Choroid plexus epithelial cell (primary cell): ENCODE data around the gene GAB4.

Experiments used
- DNase-seq: peaks from one replicate; pipeline ENCODE4 v3.0.0-alpha.2; 2010; ENCODE audit warnings: low read depth
- H3K4me3 ChIP-seq: 2 replicates; pipeline ENCODE4 v1.5.1; 2011; ENCODE audit warnings: low read depth, mild to moderate bottlenecking, control low read depth, low read length, moderate library complexity
- TF ChIP-seq, protein P1 (sequence below): conservative IDR thresholded peaks from 2 replicates; pipeline ENCODE4 v1.5.1; 2011; ENCODE audit warnings: low read depth, mild to moderate bottlenecking, control low read depth, inconsistent platforms, low read length, moderate library complexity

Gene GAB4

GRCh38 chr22:16960220-16960883 is 47.7 kb downstream of the GAB4 start:
- H3K4me3 ChIP-seq: no peak overlapping the region
- no peak for DNase-seq
- TF ChIP-seq, protein P1, sequence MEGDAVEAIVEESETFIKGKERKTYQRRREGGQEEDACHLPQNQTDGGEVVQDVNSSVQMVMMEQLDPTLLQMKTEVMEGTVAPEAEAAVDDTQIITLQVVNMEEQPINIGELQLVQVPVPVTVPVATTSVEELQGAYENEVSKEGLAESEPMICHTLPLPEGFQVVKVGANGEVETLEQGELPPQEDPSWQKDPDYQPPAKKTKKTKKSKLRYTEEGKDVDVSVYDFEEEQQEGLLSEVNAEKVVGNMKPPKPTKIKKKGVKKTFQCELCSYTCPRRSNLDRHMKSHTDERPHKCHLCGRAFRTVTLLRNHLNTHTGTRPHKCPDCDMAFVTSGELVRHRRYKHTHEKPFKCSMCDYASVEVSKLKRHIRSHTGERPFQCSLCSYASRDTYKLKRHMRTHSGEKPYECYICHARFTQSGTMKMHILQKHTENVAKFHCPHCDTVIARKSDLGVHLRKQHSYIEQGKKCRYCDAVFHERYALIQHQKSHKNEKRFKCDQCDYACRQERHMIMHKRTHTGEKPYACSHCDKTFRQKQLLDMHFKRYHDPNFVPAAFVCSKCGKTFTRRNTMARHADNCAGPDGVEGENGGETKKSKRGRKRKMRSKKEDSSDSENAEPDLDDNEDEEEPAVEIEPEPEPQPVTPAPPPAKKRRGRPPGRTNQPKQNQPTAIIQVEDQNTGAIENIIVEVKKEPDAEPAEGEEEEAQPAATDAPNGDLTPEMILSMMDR: no peak

DNA sequence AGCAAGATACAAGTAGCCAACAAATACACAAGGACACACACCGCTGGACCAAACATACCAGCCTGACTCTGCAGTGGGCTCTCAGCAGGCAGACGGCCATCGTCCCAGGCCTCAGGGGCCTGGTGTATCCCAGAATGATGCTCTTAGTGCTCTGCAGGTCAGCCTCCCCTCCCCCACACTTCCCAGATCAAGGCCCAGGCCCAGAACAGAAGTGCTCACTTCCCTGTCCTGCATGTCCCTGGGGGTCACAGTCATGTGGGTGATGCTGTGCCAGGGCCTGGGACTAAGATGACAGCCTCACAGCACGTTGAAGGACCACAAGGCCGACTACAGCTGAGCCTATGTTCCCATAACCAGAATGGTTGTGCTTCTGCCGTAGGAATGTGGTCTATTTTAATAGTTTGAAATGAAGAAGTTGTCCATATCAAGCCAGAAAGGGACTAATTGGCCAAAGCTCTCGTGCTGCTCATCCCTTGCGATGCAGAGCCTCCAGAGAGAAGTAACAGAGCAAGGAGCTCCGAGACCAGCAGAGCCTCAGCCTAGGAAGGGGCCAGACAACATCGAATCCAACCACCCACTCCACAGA is 48.6 kb downstream of the GAB4 start:
- TF ChIP-seq, protein P1: no peak
- DNase-seq: no peak
- H3K4me3 ChIP-seq: no peak overlapping the region

- H3K4me3 ChIP-seq: no peak overlapping the region
- TF ChIP-seq, protein P1: no peak
- DNase-seq: no peak
These were observed 49.5 kb downstream of the GAB4 start for GRCh38 chr22:16958475-16958874.

- DNase-seq: no peak
- H3K4me3 ChIP-seq: no peak overlapping the region
- TF ChIP-seq, protein P1: no peak
These were observed 50.2 kb downstream of the GAB4 start for GRCh38 chr22:16957781-16958180.

- H3K4me3 ChIP-seq: no peak overlapping the region
- TF ChIP-seq, protein P1: no peak
- no peak for DNase-seq
These were observed 51.7 kb downstream of the GAB4 start for GRCh38 chr22:16956290-16956689.

- TF ChIP-seq, protein P1: no peak
- DNase-seq: no peak
- no peak overlapping the region for H3K4me3 ChIP-seq
These were observed 52.3 kb downstream of the GAB4 start for GRCh38 chr22:16955678-16956210.

- no peak overlapping the region for H3K4me3 ChIP-seq
- no peak for DNase-seq
- TF ChIP-seq, protein P1: no peak
These were observed 52.9 kb downstream of the GAB4 start for GRCh38 chr22:16955081-16955480.
